ENCODE results near the gene ANKIB1. TPM values are rescaled to one million over a fixed set of nuclear protein-coding genes. Genes with fewer than 3 reads are reported as not detected.

ANKIB1 gene
- total and polyA plus RNA-seq, 9 of the 15 experiments (the other 6 are each of a cell fraction or from before 2014, with no cell fraction given): 5.9 to 25.2 (median 16.1) TPM

DNA sequence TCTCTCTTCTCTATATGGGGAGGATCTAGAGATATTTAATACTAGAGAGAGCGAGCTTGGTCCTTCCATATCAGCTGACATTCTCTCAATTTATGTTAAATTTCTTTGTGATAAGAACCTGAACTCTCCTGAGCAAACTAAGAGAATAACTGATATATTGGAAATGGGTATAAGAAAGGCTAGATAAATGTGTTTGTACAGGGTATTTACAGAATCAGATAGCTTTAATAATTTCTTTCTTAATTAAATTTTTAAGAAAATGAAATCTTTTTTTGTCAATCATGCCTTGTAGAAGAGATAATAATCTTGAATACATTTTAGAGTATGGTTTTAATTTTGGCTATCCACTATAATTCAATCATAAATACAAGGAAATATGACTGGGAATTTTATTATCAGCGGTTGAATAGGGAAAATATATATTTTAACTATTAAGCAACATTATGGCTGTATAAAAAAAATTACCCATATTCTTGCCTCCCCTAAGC lies 58.7 kb downstream of the ANKIB1 start:
- intact Hi-C loops (cut with micrococcal nuclease) (no loop called here), in situ Hi-C loops (cut with MboI) (no loop called here)
- Histone ChIP-seq H3K4me3 (no peak overlapping the region), H3K4me2 (ENCODE audit: insufficient read depth, low read length) (no peak overlapping the region), H3K27me3 (ENCODE audit: control insufficient read depth in 2 of 2, insufficient read depth in 2 of 2, low read length in 2 of 2) (no peaks in the 10 kb centered on the region), H3K9ac (ENCODE audit: insufficient read depth in 1 of 2, low read depth in 2 of 2, low read length in 2 of 2) (no peak overlapping the region), H3K27ac (ENCODE audit: extremely low read depth, low read depth, low read length) (no peak overlapping the region), H3K9me1 (ENCODE audit: control insufficient read depth, insufficient read depth, low read length) (no peaks in the 10 kb centered on the region), H3K79me2 (ENCODE audit: control insufficient read depth, insufficient read depth, low read length) (no peaks in the 10 kb centered on the region), H3K36me3 (ENCODE audit: control insufficient read depth, insufficient read depth, low read length) (peaks cover 14% of the 10 kb centered on the region; the same call in 1 of the 3 replicates), H2AFZ (ENCODE audit: low read depth, low read length) (no peak overlapping the region), H3K9me3 (replicated peaks; ENCODE audit: control insufficient read depth, insufficient read depth, low read depth, low read length) (no peaks in the 10 kb centered on the region), H3K4me1 (replicated peaks in 1 of 2; ENCODE audit: control insufficient read depth in 2 of 2, insufficient read depth in 2 of 2, low read length in 2 of 2) (no peaks in the 10 kb centered on the region), H4K20me1 (replicated peaks; ENCODE audit: control insufficient read depth, insufficient read depth, low read length) (no peaks in the 10 kb centered on the region)
- TF ChIP-seq YY1 (IDR thresholded peaks at IDR 0.05; ENCODE audit: borderline replicate concordance in 1 of 3, control insufficient read depth in 1 of 3, extremely low read depth in 1 of 3, insufficient read depth in 3 of 3, insufficient read length in 1 of 3, insufficient replicate concordance in 2 of 3, low read depth in 1 of 3, low read length in 2 of 3): no peak
- TF ChIP-seq MTA1 (IDR thresholded peaks at IDR 0.05; ENCODE audit: borderline replicate concordance): no peak
- no peak for TF ChIP-seq GTF2B (IDR thresholded peaks at IDR 0.05; ENCODE audit: extremely low read depth, insufficient read length)
- TF ChIP-seq ZNF518B (CRISPR knock-in tag; IDR thresholded peaks at IDR 0.05): no peak
- TF ChIP-seq, protein P1, sequence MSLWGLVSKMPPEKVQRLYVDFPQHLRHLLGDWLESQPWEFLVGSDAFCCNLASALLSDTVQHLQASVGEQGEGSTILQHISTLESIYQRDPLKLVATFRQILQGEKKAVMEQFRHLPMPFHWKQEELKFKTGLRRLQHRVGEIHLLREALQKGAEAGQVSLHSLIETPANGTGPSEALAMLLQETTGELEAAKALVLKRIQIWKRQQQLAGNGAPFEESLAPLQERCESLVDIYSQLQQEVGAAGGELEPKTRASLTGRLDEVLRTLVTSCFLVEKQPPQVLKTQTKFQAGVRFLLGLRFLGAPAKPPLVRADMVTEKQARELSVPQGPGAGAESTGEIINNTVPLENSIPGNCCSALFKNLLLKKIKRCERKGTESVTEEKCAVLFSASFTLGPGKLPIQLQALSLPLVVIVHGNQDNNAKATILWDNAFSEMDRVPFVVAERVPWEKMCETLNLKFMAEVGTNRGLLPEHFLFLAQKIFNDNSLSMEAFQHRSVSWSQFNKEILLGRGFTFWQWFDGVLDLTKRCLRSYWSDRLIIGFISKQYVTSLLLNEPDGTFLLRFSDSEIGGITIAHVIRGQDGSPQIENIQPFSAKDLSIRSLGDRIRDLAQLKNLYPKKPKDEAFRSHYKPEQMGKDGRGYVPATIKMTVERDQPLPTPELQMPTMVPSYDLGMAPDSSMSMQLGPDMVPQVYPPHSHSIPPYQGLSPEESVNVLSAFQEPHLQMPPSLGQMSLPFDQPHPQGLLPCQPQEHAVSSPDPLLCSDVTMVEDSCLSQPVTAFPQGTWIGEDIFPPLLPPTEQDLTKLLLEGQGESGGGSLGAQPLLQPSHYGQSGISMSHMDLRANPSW (CRISPR knock-in tag; IDR thresholded peaks at IDR 0.05): no peak
- no peak for TF ChIP-seq ZNF408 (CRISPR knock-in tag; IDR thresholded peaks at IDR 0.05; ENCODE audit: low read depth)
- DNase-seq (ENCODE audit: extremely low read depth in 1 of 4, low spot score in 3 of 4) (no peak), FAIRE-seq (no peak), ATAC-seq (no peak)
- BruUV-seq (replicated peaks): no TSS peak
- ChIA-PET POLR2A (interaction anchor here (0.6 to 0.8 kb wide), 2 partner anchors 16 to 58 kb away, joined by 3 read pairs; partner anchors contain the start of genes ANKIB1 and KRIT1), CTCF (ENCODE audit: low intra/inter-chr PET ratio) (no interaction called here)
- 88% methylated on average over 2 of the region's 2 CpGs for WGBS (ENCODE audit: insufficient coverage, low coverage, missing lambda C conversion rate)

All from K562 (cell line).